GM12892 (cell line): ENCODE measurements around the gene EFCC1.

ENCODE experiments used
- POLR2A ChIP-seq: IDR thresholded peaks from 2 replicates; pipeline ENCODE4 v1.6.1; 2011; ENCODE audit warnings: low read depth, low read length, control low read depth
- POLR2AphosphoS5 ChIP-seq: IDR thresholded peaks from 2 replicates; pipeline ENCODE4 v1.6.1; 2011; ENCODE audit warnings: low read depth, low read length, control low read depth
- TAF1 ChIP-seq: IDR thresholded peaks from 2 replicates; pipeline ENCODE4 v1.6.1; 2011; ENCODE audit warnings: low read depth, mild to moderate bottlenecking, control low read depth, low read length, borderline replicate concordance

DNA sequence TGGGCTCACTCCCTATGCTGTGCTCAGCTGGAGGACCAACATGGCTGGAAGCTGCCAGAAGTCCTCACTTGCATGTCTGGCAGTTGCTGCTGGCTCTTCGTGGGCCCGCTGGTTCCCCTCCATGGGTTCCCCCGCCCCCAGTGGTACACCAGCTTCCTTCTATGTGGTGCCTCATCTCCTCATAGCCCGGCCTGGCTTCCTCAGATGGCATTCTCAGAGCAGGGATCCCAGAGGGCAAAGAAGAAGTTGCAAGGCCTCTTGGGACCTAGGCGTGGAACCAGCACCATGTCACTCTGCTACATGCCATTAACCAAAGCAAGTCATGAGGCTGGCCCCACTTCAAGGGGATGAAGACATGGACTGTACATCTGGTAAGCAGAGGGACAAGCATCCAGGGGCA lies 4.4 kb upstream of the EFCC1 start:
- no peak for TF ChIP-seq POLR2AphosphoS5
- no peak for TF ChIP-seq TAF1
- TF ChIP-seq POLR2A: no peak
